ENCODE measurements around the gene FAM168B.

DNA sequence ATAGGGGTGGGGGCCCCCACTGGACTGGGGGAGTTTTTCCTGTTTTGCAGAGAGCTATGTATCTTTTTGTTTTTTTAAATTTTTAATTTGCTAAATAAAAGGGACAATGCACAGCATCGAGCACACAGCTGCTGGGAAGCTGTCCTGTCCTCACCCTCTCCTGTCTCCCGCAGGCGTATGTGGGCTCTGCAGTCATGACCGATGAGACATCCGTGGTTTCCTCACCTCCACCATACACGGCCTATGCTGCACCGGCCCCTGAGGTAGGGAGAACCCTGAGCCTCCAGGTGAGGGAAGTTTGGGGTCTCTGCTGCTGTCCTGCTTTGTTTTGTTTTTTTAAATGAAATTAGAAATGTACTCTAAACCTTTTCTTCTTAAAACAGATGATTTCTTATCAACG lies 39.5 kb upstream of the FAM168B start:
- TF ChIP-seq, protein P1, sequence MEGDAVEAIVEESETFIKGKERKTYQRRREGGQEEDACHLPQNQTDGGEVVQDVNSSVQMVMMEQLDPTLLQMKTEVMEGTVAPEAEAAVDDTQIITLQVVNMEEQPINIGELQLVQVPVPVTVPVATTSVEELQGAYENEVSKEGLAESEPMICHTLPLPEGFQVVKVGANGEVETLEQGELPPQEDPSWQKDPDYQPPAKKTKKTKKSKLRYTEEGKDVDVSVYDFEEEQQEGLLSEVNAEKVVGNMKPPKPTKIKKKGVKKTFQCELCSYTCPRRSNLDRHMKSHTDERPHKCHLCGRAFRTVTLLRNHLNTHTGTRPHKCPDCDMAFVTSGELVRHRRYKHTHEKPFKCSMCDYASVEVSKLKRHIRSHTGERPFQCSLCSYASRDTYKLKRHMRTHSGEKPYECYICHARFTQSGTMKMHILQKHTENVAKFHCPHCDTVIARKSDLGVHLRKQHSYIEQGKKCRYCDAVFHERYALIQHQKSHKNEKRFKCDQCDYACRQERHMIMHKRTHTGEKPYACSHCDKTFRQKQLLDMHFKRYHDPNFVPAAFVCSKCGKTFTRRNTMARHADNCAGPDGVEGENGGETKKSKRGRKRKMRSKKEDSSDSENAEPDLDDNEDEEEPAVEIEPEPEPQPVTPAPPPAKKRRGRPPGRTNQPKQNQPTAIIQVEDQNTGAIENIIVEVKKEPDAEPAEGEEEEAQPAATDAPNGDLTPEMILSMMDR (conservative IDR thresholded peaks at IDR 0.05), result no peak
- no peak for TF ChIP-seq ZFX (IDR thresholded peaks at IDR 0.05)
